Daoy (cell line): Measurements from ENCODE around the gene MAML3. TPM values are rescaled to one million over a fixed set of nuclear protein-coding genes. Genes with fewer than 3 reads are reported as not detected.

Experiments used
- DNase-seq: peaks from one replicate; pipeline ENCODE4 v3.0.0-alpha.2; 2015; ENCODE audit warnings: low read depth
- total RNA-seq: library from RNA; depleted of rRNA; stranded (reverse); fragments of >200 nt; shearing (Covaris generic); gene quantifications from 2 replicates; pipeline ENCODE4 v1.2.3, GENCODE V29; 2014

The MAML3 gene
- total RNA-seq, 1 experiment from 2014 or later = 2.7 TPM

DNA sequence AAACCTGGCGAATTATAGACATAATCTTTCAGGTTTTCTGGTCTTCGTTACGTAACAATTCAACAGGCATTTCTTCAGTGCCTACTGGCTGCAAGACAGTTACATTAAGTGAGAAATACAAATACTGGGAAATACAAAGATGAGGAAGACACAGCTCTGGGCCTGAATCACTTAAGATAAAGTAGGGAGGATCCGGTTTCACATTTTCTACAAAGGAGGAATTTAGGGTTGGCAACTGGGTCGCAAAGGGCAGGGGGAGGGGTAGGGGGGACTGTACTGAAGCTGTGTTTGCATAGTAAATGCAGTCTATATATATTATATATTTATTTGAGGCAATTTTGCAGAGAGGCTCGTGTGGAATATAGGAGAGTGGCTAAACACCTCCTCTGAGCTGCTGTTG is 107.4 kb downstream of the MAML3 start:
- DNase-seq = no peak

DNA sequence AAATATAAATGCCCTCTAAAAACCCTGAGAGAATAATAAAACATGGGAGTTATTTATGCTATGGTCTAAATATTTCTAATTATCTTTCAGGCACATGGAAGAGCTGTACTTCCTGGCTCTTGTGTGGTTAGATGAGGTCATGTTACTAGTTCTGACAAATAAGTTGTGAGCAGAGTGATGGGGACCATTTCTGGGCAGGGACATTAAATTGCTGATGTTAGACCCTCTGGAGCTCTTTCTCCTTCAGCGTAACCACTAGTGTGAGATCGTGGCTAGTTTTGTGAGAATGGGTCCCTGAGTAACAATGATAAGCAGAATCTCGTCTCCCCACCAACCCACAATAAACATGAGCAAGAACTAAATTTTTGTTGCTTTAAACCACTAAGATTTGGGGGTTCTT is 108.0 kb downstream of the MAML3 start:
- DNase-seq = no peak

GRCh38 chr4:140044337-140044902 is 109.6 kb downstream of the MAML3 start:
- DNase-seq = no peak

DNA sequence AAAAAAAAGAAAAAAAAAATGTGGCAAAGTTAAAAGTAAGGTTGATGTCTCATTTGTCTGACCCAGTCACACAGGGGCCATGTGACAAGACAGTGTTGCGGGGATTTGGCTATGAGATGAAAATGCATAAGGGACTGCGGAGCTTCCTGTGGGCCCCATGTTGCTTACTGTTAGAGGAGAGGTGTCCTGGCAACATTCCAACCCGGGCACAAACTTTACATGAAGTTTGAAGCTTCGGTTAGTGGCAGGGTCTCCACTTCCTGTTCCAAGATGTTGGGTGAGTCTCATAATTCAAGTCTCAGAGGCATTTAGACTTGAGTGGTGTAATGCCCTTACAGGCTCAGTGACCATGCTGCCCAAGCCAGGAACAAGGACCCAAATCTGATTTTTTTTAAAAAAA is 111.3 kb downstream of the MAML3 start:
- no peak for DNase-seq

DNA sequence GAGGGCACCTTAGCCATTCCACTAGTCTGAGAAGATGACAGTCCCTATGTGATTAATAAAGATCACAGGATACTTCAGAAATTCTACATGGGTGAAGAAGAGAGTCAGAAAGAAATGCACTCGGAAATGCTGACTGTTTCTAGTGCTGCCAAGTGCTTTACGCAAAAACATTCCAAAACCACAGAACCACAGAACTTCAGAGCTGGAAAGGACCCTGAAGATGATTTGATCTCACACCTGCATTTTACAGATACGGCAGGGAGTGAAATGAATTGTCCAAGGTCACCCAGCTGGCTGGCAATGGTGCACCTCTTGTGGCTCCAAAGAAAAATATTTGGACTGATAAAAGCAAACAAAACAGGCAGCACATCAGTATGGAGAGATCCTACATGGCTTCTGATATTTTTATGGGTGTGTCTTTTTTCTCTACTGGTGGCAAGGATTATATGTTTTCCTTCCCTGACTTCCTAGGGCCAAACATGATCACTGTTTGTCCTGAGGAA is 115.9 kb downstream of the MAML3 start:
- peak; percentile 44 for DNase-seq

- DNase-seq = peak; percentile 70
Observed at GRCh38 chr4:140037353-140038030, 116.5 kb downstream of the MAML3 start.

- DNase-seq = no peak
Observed at GRCh38 chr4:140031706-140032105, 122.3 kb downstream of the MAML3 start.

GRCh38 chr4:140031061-140031460 is 122.9 kb downstream of the MAML3 start:
- DNase-seq = no peak

DNA sequence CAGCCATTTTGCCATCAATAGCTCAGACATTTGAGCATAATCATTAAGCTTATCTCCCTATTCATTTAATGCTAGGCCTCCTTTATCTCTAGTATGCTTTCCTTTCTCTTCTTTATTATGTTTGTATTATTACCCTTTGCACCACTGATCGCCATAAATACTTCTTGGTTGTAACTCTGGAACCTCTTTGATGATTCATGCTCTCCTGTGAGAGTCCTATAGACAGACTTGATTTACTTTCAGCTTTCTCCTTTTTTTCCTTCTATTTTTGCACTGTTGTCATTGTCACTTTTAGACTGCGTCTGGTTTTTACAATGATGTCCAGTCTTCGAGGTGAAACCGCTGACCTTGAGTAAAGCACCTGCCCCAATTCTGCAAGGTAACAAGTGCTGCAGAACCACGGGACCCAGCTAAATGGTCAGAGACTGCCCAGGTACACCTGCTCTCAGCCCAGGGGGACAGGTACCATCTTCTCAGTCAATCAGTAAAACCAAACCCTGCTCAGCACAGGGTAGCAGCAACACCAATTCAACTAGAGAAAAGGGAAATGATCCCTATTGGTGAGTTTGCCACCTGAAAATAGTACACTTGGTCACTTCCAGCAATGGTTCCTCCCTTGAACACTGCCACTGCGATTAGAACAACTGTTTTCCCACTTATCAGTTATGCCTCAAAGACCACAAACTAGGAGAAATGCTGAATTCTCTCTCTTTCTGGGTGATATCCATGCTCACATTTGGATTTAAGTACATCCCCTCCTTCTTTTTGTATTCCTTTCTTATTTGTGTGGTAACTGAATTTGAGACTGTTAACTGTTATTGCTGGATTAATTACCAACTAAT is 125.1 kb downstream of the MAML3 start:
- no peak for DNase-seq

DNA sequence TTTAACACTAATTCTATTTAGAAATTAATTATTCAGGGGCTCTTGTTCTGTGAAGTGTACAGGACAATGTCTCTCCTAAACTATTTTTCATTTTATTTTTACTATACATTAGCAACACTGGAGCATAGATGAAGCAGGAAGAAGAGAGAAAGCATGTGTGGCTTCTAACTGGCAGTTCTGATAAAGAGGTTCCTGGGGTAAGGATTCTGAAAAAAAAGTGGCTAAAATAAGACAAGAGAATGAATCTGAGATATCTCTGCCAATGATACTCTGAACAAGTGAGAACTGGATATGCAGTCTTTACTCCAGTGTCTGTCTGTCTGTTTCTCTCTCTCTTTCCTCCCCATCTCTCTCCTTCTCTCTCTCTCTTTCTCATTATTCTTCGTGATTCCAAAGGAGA is 125.9 kb downstream of the MAML3 start:
- no peak for DNase-seq

DNA sequence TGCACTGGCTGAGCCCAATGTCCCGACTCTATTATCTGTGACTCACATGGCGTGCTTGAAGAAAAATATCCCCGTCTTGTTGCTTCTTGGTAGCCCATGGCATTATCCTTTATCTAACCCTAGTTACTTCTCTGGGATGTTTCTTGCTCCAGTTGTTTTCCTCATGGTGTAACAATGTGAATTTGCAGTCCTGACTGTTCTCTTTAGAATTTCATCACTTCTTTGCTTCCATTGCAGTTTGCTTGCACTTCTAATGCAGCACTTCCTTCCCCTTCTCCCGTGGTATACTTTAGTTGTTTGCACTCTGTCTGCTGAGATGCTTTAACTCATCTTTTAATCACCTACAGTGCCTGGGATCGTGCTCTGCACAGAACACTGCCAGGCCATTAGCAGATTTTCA is 126.9 kb downstream of the MAML3 start:
- no peak for DNase-seq

- no peak for DNase-seq
Observed at GRCh38 chr4:140025470-140025869, 128.5 kb downstream of the MAML3 start.

DNA sequence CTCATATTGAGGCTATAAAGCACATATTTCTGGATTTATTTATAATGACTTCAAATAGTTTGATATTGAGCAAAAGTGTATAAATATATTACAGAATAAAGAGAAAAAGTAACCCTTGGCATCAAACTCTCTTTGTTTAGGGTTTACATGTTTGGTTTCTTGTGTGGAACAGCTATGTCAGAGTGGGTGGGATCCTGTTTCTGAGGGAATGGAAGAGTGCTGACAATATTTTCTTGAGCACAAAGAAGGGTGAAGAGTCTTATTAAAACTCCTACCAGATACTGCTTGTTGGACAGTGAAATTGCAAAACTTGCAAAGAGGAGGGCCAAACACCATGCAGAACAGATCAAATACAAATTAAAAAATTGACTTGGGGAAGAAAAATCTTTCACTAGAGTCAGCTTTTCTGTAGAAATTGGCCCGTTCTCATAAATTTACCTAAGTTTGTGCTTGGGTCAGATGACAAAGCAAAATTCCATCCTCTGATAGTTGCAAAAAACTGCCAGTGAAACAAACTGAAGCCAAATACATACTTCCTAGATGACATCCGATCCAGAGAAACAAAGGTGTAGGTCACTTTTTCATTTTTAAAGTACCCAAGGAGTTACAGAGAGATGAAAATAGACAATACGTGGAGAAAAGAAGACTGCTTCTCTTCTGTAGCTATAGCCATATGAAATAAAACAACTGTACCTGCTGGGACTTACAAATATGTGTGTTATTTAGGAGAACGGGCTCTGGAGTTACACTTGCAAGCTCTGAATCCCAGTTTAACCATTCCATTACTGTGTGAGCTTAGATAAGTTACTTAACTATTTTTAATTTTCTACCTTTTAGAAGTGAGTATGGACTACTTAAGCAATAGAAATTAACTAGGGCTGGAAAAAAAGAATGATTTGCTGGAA is 133.3 kb downstream of the MAML3 start:
- DNase-seq = no peak

GRCh38 chr4:140019619-140020347 is 134.2 kb downstream of the MAML3 start:
- DNase-seq = no peak

DNA sequence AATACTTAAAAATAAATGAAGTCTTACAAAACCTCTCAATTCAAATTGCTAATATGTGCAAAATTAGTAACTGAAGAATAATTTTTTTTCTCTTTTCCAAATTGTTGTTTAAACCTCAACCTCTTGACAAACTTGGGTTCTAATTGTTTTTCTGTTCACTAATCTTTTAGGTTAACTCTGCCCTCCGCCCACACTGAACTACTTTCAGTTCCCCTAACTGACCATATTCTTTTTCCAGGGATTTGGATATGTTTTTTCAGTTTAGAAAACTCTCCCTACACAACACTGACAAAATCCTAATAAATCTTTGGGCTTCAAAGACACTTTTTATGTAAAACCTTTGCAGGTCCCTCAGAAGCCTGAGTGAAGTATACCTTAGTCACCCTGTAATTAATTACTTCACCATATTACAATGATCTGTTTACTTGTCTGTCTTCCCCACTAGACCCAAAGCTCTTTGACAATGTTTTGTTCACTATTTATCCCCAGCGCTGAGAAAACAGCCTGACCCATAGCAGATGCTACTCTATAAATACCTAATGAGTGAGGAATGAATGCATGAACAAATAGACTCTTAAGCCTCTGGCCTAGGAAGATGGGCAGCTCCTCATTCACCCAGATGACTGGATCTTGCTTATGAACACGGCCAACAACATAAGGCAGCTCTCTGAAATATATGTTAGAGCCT is 134.9 kb downstream of the MAML3 start:
- DNase-seq = no peak

DNA sequence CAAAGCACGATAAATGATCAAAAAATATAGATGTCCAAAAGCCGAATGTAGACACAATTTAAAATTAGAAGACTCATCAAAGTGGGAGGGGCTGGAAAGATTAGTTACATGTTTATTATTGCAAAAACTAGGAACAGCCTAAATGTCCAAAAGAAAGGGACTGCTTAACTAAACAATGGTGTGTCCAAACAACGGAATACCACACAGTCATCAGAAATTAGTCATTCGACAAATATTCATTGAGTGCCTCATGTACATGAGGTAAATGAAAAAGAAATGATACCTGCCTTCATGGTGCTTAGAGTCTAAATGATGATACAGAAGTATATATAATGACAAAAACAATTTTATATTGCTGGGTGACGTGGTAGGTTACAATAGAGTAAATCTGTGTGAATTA is 139.7 kb downstream of the MAML3 start:
- no peak for DNase-seq

GRCh38 chr4:140012688-140013486 is 141.1 kb downstream of the MAML3 start:
- peak; percentile 67 for DNase-seq

DNA sequence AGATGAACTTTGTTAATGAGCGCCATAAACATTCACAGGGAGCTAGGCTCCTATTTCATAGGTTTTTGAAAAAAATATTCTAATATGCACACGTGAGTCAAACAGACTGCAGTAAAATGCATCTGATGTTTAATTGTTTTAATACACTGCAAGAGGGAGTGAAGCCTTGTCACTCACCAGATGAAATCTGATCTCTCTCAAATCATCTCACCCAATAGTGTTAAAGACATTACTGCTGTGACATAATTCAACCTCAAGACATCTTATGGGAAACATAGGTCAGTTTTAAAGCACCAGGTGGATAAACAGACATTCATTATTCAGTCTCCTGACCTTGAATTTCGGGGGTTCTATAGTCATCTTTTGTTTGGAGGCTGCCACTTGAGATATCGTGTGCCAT is 148.3 kb downstream of the MAML3 start:
- no peak for DNase-seq

DNA sequence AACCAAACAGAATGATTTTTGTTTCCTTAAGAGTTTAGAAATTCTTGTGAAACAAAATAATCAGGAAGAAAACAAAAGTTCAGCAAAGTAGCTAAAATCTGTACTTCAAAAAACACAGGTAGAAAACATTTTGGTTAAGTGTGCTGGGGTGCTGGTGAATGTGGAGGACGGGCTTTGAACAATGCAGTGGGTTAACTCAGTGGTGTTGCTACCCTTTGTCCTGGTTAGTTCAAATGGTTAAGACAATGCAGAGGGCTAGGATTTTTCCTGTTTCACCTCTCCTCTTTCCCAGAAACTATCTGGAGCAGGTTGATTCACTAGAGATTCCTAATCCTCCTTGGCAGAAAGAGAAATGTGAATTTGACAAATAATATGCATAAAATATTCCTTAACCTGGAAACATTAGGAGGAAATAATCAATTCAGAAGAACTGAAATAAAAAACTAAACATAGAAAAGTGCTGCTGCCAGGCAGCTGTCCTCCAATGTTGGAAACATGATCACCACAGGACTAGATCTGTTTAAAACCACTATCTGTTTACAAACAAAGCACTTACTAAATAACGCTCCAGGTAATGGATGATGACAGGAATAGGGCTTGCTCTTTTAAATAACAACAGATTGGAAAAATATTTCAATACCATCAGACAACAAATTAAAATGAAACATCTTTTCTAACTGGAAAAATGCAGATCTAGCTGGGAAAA is 148.9 kb downstream of the MAML3 start:
- no peak for DNase-seq
